GM13976 (cell line): Measurements from ENCODE around the gene PAPPA.

Experiments used
- DNase-seq: peaks from one replicate; pipeline ENCODE4 v3.0.0; 2012; ENCODE audit warnings: low spot score
- in situ Hi-C: fragments of 300-500 bp; cut with MboI; formaldehyde crosslinking; loops from one replicate; pipeline ENCODE4 v1.12.0; 2022; ENCODE audit warnings: low sequenced_read_pairs, mixed read lengths, inconsistent platforms; ENCODE audit not compliant: unreplicated experiment
- TF ChIP-seq, protein P1 (sequence below): IDR thresholded peaks from 2 replicates; pipeline ENCODE4 v1.5.1; 2012; ENCODE audit warnings: borderline replicate concordance, mild to moderate bottlenecking; ENCODE audit not compliant: insufficient read depth; ENCODE audit errors: extremely low read depth, missing control alignments, control extremely low read depth

Gene PAPPA, protein sequence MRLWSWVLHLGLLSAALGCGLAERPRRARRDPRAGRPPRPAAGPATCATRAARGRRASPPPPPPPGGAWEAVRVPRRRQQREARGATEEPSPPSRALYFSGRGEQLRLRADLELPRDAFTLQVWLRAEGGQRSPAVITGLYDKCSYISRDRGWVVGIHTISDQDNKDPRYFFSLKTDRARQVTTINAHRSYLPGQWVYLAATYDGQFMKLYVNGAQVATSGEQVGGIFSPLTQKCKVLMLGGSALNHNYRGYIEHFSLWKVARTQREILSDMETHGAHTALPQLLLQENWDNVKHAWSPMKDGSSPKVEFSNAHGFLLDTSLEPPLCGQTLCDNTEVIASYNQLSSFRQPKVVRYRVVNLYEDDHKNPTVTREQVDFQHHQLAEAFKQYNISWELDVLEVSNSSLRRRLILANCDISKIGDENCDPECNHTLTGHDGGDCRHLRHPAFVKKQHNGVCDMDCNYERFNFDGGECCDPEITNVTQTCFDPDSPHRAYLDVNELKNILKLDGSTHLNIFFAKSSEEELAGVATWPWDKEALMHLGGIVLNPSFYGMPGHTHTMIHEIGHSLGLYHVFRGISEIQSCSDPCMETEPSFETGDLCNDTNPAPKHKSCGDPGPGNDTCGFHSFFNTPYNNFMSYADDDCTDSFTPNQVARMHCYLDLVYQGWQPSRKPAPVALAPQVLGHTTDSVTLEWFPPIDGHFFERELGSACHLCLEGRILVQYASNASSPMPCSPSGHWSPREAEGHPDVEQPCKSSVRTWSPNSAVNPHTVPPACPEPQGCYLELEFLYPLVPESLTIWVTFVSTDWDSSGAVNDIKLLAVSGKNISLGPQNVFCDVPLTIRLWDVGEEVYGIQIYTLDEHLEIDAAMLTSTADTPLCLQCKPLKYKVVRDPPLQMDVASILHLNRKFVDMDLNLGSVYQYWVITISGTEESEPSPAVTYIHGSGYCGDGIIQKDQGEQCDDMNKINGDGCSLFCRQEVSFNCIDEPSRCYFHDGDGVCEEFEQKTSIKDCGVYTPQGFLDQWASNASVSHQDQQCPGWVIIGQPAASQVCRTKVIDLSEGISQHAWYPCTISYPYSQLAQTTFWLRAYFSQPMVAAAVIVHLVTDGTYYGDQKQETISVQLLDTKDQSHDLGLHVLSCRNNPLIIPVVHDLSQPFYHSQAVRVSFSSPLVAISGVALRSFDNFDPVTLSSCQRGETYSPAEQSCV (N-terminal part only)

DNA sequence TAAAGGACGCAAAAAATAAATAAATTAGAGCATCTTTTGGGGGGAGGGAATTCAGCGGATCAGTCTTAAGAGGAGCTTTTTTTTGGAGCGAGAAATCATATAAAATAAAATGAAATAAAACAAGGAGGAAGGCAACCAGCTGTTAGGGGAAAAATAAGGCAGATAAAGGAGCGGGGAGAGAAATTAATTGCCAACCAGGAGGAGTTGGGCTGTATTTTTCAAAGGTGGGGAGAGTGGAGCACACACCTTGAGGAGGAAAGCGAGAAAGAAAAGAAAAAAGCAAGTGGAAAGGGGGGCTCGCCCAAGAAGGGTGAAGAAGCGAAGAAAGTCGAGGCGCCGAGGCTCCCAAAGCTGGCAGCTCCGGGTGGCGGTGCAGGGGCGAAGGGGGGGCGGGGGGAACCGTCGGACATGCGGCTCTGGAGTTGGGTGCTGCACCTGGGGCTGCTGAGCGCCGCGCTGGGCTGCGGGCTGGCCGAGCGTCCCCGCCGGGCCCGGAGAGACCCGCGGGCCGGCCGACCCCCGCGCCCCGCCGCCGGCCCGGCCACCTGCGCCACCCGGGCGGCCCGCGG, at the start of gene PAPPA:
PAPPA (plus strand) TSS at position 27 of the 569 bp plus-strand sequence; CDS start at position 409, 382 bp downstream.
- no peak for DNase-seq
- TF ChIP-seq, protein P1, sequence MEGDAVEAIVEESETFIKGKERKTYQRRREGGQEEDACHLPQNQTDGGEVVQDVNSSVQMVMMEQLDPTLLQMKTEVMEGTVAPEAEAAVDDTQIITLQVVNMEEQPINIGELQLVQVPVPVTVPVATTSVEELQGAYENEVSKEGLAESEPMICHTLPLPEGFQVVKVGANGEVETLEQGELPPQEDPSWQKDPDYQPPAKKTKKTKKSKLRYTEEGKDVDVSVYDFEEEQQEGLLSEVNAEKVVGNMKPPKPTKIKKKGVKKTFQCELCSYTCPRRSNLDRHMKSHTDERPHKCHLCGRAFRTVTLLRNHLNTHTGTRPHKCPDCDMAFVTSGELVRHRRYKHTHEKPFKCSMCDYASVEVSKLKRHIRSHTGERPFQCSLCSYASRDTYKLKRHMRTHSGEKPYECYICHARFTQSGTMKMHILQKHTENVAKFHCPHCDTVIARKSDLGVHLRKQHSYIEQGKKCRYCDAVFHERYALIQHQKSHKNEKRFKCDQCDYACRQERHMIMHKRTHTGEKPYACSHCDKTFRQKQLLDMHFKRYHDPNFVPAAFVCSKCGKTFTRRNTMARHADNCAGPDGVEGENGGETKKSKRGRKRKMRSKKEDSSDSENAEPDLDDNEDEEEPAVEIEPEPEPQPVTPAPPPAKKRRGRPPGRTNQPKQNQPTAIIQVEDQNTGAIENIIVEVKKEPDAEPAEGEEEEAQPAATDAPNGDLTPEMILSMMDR: no peak
- in situ Hi-C loops: loop anchor here (10.0 to 25.0 kb wide), 2 partner anchors 421 to 508 kb away; no protein-coding TSS in a partner anchor

GRCh38 chr9:116103976-116104820, 49.4 kb upstream of the PAPPA start:
- TF ChIP-seq, protein P1: no peak
- no peak for DNase-seq
- in situ Hi-C loops: no loop called here

GRCh38 chr9:116112236-116112635, 41.4 kb upstream of the PAPPA start:
- DNase-seq: no peak
- TF ChIP-seq, protein P1: no peak
- in situ Hi-C loops: no loop called here

DNA sequence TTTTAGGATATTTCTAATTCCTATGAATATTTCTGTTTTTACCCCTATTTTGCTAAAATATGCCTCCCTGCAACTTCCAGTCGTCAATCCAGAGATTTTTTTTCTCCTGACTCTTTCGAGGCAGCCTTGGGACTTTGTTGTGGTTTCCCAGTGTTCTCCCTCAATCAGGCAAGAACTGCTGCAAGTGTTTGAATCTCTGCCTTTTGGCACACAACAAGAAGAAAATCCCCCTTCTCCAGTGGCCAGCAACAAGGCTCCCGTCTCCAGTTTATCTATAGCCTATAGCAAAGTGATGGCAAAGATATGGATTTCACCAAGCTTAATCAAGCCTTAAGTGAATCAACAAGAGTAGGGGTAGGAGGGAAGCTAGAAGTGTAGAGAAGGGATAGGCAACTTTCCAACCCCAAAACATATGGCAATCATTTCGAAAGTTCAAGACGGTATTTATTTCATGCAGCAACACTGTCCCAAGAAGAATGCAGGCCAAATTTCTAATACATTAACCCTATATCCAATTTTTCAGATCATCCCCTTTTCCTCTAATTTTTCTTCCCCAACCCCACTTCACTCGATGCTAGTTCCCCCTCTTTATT, 37.7 kb upstream of the PAPPA start:
- in situ Hi-C loops: no loop called here
- TF ChIP-seq, protein P1: no peak
- no peak for DNase-seq

- TF ChIP-seq, protein P1: no peak
- in situ Hi-C loops: no loop called here
- DNase-seq: no peak
Measured at GRCh38 chr9:116116393-116116792, 37.2 kb upstream of the PAPPA start.
